Adrenal gland (tissue), 5 donors: Measurements from ENCODE around the gene COL15A1.

Experiments used
- POLR2A ChIP-seq, 2 donors: fragments of 450-650 bp; IDR thresholded peaks; one replicate each; pipeline ENCODE4 v1.6.1; 2017; ENCODE audit warnings: antibody characterized with exemption in 2 of 2, mild to moderate bottlenecking in 2 of 2, moderate library complexity in 1 of 2
- TF ChIP-seq, protein P1 (sequence below), 6 experiments: fragments of 450-650 bp in 4 of 6; fragments of 200-600 bp in 2 of 6; sonication (generic) in 1 of 6; IDR thresholded peaks; 1 replicate in 5 of 6; 2 replicates in 1 of 6; pipeline versions ENCODE4 v1.5.1 to v1.8.0; 2016 to 2021; ENCODE audit warnings: antibody characterized with exemption in 6 of 6, mild to moderate bottlenecking in 2 of 6, moderate library complexity in 1 of 6
- donor health status: DM: no; HTN: no; CAD: no.

DNA sequence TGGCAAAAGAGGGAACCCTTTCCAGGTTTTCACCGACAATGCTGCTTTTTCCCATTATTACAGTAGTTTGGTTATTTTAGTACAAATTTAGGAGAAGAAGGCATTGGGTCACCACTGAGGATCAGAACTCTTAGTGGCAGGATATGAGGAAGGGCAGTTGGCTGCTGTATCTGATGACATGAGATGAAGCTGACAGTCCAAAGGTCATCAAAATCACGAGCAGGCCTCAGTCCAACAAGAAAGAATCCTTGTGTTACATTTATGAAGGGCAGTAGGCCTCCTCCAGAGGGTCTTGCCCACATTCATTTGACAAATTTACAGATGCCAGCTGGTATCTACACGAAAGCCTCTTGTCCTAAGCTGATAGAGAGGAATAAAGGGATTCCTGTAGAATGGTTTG lies 49.5 kb upstream of the COL15A1 start:
- TF ChIP-seq, protein P1, sequence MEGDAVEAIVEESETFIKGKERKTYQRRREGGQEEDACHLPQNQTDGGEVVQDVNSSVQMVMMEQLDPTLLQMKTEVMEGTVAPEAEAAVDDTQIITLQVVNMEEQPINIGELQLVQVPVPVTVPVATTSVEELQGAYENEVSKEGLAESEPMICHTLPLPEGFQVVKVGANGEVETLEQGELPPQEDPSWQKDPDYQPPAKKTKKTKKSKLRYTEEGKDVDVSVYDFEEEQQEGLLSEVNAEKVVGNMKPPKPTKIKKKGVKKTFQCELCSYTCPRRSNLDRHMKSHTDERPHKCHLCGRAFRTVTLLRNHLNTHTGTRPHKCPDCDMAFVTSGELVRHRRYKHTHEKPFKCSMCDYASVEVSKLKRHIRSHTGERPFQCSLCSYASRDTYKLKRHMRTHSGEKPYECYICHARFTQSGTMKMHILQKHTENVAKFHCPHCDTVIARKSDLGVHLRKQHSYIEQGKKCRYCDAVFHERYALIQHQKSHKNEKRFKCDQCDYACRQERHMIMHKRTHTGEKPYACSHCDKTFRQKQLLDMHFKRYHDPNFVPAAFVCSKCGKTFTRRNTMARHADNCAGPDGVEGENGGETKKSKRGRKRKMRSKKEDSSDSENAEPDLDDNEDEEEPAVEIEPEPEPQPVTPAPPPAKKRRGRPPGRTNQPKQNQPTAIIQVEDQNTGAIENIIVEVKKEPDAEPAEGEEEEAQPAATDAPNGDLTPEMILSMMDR (IDR thresholded peaks at IDR 0.05), result no peak
- TF ChIP-seq POLR2A (IDR thresholded peaks at IDR 0.05), result no peak
